Vagina (tissue), 2 donors: ENCODE measurements around the gene B4GALT6. TPM values are rescaled to one million over a fixed set of nuclear protein-coding genes. Genes with fewer than 3 reads are reported as not detected.

Experiments used
- DNase-seq, 2 donors: peaks; one replicate each; pipeline ENCODE4 v3.0.0-alpha.2; 2017; ENCODE audit errors: extremely low spot score in 2 of 2
- H3K27ac ChIP-seq: fragments of 200-600 bp; sonication (generic); one replicate; pipeline ENCODE4 v1.5.1; 2019
- H3K27me3 ChIP-seq: fragments of 200-600 bp; sonication (generic); one replicate; pipeline ENCODE4 v1.5.1; 2019
- H3K36me3 ChIP-seq, 2 donors: fragments of 200-600 bp; sonication (generic); one replicate each; pipeline ENCODE4 v1.5.1; 2017 to 2019
- H3K4me1 ChIP-seq: fragments of 200-600 bp; sonication (generic); one replicate; pipeline ENCODE4 v1.5.1; 2019
- H3K4me3 ChIP-seq, 2 donors: fragments of 200-600 bp; sonication (generic); 1 replicate in 1 of 2; 2 replicates in 1 of 2; pipeline ENCODE4 v1.5.1; 2016 to 2019
- H3K9me3 ChIP-seq: fragments of 200-600 bp; sonication (generic); one replicate; pipeline ENCODE4 v1.5.1; 2019
- CTCF ChIP-seq, 3 experiments: fragments of 450-650 bp in 2 of 3; fragments of 200-600 bp in 1 of 3; sonication (generic) in 1 of 3; IDR thresholded peaks; one replicate each; pipeline ENCODE4 v1.5.1; 2017 to 2019; ENCODE audit warnings: antibody characterized with exemption in 3 of 3, mild to moderate bottlenecking in 2 of 3, moderate library complexity in 2 of 3
- POLR2A ChIP-seq, 2 donors: fragments of 450-650 bp; IDR thresholded peaks; one replicate each; pipeline ENCODE4 v1.6.1; 2017; ENCODE audit warnings: antibody characterized with exemption in 2 of 2, mild to moderate bottlenecking in 2 of 2, moderate library complexity in 2 of 2
- POLR2AphosphoS5 ChIP-seq, 2 donors: sonication (generic); formaldehyde crosslinking; IDR thresholded peaks; one replicate each; pipeline ENCODE4 v1.9.0; 2017; ENCODE audit warnings: antibody characterized with exemption in 2 of 2, mild to moderate bottlenecking in 2 of 2, low read depth in 1 of 2; ENCODE audit not compliant: insufficient read depth in 1 of 2
- intact Hi-C: fragments of 100-400 bp; cut with DNase I; formaldehyde crosslinking; loops from one replicate; pipeline ENCODE4 v1.15.1; 2023
- total RNA-seq: library from RNA; depleted of rRNA; stranded (reverse); fragments of >200 nt; gene quantifications from one replicate; pipeline ENCODE4 v1.2.3, GENCODE V29; 2016

B4GALT6 gene
- total RNA-seq, 1 donor from 2014 or later, result 2.5 TPM

GRCh38 chr18:31591113-31591512, 93.3 kb downstream of the B4GALT6 start:
- Histone ChIP-seq H3K36me3 (no peaks in the 10 kb centered on the region), H3K9me3 (no peaks in the 10 kb centered on the region), H3K27me3 (no peaks in the 10 kb centered on the region), H3K4me3 (no peak overlapping the region), H3K27ac (no peak overlapping the region), H3K4me1 (no peaks in the 10 kb centered on the region)
- DNase-seq, result no peak
- intact Hi-C loops, result no loop called here
- TF ChIP-seq POLR2AphosphoS5 (IDR thresholded peaks at IDR 0.05; ENCODE audit: insufficient read depth in 1 of 2, low read depth in 1 of 2), result no peak
- no peak for TF ChIP-seq POLR2A (IDR thresholded peaks at IDR 0.05)
- TF ChIP-seq CTCF (IDR thresholded peaks at IDR 0.05), result no peak

- no peak for TF ChIP-seq CTCF (IDR thresholded peaks at IDR 0.05)
- TF ChIP-seq POLR2AphosphoS5 (IDR thresholded peaks at IDR 0.05; ENCODE audit: insufficient read depth in 1 of 2, low read depth in 1 of 2), result no peak
- no peak for TF ChIP-seq POLR2A (IDR thresholded peaks at IDR 0.05)
- H3K27me3 ChIP-seq, result no peaks in the 10 kb centered on the region
- no peaks in the 10 kb centered on the region for H3K36me3 ChIP-seq
- intact Hi-C loops, result no loop called here
- no peaks in the 10 kb centered on the region for H3K4me1 ChIP-seq
- H3K9me3 ChIP-seq, result no peaks in the 10 kb centered on the region
- no peak for DNase-seq
- H3K4me3 ChIP-seq, result no peak overlapping the region
- H3K27ac ChIP-seq, result no peak overlapping the region
Measured at GRCh38 chr18:31590570-31590969, 93.8 kb downstream of the B4GALT6 start.

- intact Hi-C loops, result no loop called here
Measured at GRCh38 chr18:31587529-31587928, 96.9 kb downstream of the B4GALT6 start.

GRCh38 chr18:31586616-31587015, 97.8 kb downstream of the B4GALT6 start:
- intact Hi-C loops, result no loop called here
- Histone ChIP-seq H3K9me3 (no peaks in the 10 kb centered on the region), H3K4me3 (no peak overlapping the region), H3K27me3 (no peaks in the 10 kb centered on the region), H3K27ac (no peak overlapping the region), H3K4me1 (no peaks in the 10 kb centered on the region), H3K36me3 (no peaks in the 10 kb centered on the region)
- TF ChIP-seq POLR2A (IDR thresholded peaks at IDR 0.05) (no peak), CTCF (IDR thresholded peaks at IDR 0.05) (no peak), POLR2AphosphoS5 (IDR thresholded peaks at IDR 0.05; ENCODE audit: insufficient read depth in 1 of 2, low read depth in 1 of 2) (no peak)
- no peak for DNase-seq

More at GRCh38 chr18:31587529-31587928, 96.9 kb downstream of the B4GALT6 start:
- H3K36me3 ChIP-seq, result no peaks in the 10 kb centered on the region
- H3K4me3 ChIP-seq, result no peak overlapping the region
- H3K27ac ChIP-seq, result no peak overlapping the region
- H3K9me3 ChIP-seq, result no peaks in the 10 kb centered on the region
- no peak for TF ChIP-seq CTCF (IDR thresholded peaks at IDR 0.05)
- TF ChIP-seq POLR2A (IDR thresholded peaks at IDR 0.05), result no peak
- TF ChIP-seq POLR2AphosphoS5 (IDR thresholded peaks at IDR 0.05; ENCODE audit: insufficient read depth in 1 of 2, low read depth in 1 of 2), result no peak
- no peak for DNase-seq
- no peaks in the 10 kb centered on the region for H3K27me3 ChIP-seq
- no peaks in the 10 kb centered on the region for H3K4me1 ChIP-seq

- no peaks in the 10 kb centered on the region for H3K36me3 ChIP-seq
- no peak overlapping the region for H3K4me3 ChIP-seq
- H3K27ac ChIP-seq, result no peak overlapping the region
- DNase-seq, result no peak
- H3K27me3 ChIP-seq, result no peaks in the 10 kb centered on the region
- TF ChIP-seq POLR2AphosphoS5 (IDR thresholded peaks at IDR 0.05; ENCODE audit: insufficient read depth in 1 of 2, low read depth in 1 of 2) (no peak), POLR2A (IDR thresholded peaks at IDR 0.05) (no peak), CTCF (IDR thresholded peaks at IDR 0.05) (no peak)
- no peaks in the 10 kb centered on the region for H3K4me1 ChIP-seq
- intact Hi-C loops, result no loop called here
- no peaks in the 10 kb centered on the region for H3K9me3 ChIP-seq
Measured at GRCh38 chr18:31585991-31586390, 98.4 kb downstream of the B4GALT6 start.
